HepG2 (cell line): ENCODE measurements around the gene DNAJB11. TPM values are rescaled to one million over a fixed set of nuclear protein-coding genes. Genes with fewer than 3 reads are reported as not detected.

Experiments
- CBX2 ChIP-seq, 2 experiments: fragments of 200-600 bp in 1 of 2; sonication (generic); formaldehyde crosslinking in 1 of 2; IDR thresholded peaks; 2 replicates each; pipeline versions ENCODE4 v1.7.0 to v1.8.1; 2018 to 2022; ENCODE audit warnings: low read depth in 2 of 2, low read length in 1 of 2, mild to moderate bottlenecking in 1 of 2, missing genetic modification reagents in 1 of 2
- GRHL1 ChIP-seq: sonication (generic); formaldehyde crosslinking; conservative IDR thresholded peaks from 2 replicates; pipeline ENCODE4 v1.8.0; 2022; ENCODE audit warnings: missing genetic modification reagents
- HMG20B ChIP-seq: conservative IDR thresholded peaks from 2 replicates; pipeline ENCODE4 v1.6.1; 2016; ENCODE audit warnings: missing genetic modification reagents, missing compliant biosample characterization
- HOXA5 ChIP-seq: sonication (generic); formaldehyde crosslinking; IDR thresholded peaks from 2 replicates; pipeline ENCODE4 v1.4.0; 2020; ENCODE audit warnings: missing genetic modification reagents
- JUN ChIP-seq: sonication (generic); formaldehyde crosslinking; IDR thresholded peaks from 2 replicates; pipeline ENCODE4 v1.4.0; 2020; ENCODE audit warnings: mild to moderate bottlenecking, missing genetic modification reagents
- KDM2A ChIP-seq: sonication (generic); formaldehyde crosslinking; IDR thresholded peaks from 2 replicates; pipeline ENCODE4 v1.4.0; 2020; ENCODE audit warnings: low read depth, missing genetic modification reagents, borderline replicate concordance
- MED8 ChIP-seq: sonication (generic); formaldehyde crosslinking; IDR thresholded peaks from 2 replicates; pipeline ENCODE4 v1.8.1; 2023; ENCODE audit warnings: mild to moderate bottlenecking, missing genetic modification reagents; ENCODE audit not compliant: insufficient replicate concordance
- RXRB ChIP-seq: IDR thresholded peaks from 2 replicates; pipeline ENCODE4 v1.6.1; 2016; ENCODE audit warnings: borderline replicate concordance, missing genetic modification reagents, missing compliant biosample characterization
- SOX13 ChIP-seq, 3 experiments: fragments of 450-650 bp in 1 of 3; sonication (generic) in 1 of 3; formaldehyde crosslinking in 1 of 3; IDR thresholded peaks in 2 of 3; conservative IDR thresholded peaks in 1 of 3; 2 replicates each; pipeline versions ENCODE4 v1.5.0 to v1.6.1; 2016 to 2020; ENCODE audit warnings: antibody characterized with exemption in 1 of 3, mild to moderate bottlenecking in 1 of 3, missing compliant biosample characterization in 1 of 3, missing genetic modification reagents in 1 of 3, moderate library complexity in 1 of 3
- ZMYM4 ChIP-seq: sonication (generic); formaldehyde crosslinking; IDR thresholded peaks from 2 replicates; pipeline ENCODE4 v1.8.1; 2023; ENCODE audit warnings: mild to moderate bottlenecking, missing genetic modification reagents
- ZNF503 ChIP-seq: sonication (generic); formaldehyde crosslinking; IDR thresholded peaks from 2 replicates; pipeline ENCODE4 v1.4.0; 2020; ENCODE audit warnings: missing genetic modification reagents
- ZNF513 ChIP-seq: sonication (generic); formaldehyde crosslinking; conservative IDR thresholded peaks from 2 replicates; pipeline ENCODE4 v1.5.0; 2020; ENCODE audit warnings: missing genetic modification reagents
- ZNF709 ChIP-seq: sonication (generic); formaldehyde crosslinking; IDR thresholded peaks from 2 replicates; pipeline ENCODE4 v1.5.0; 2020; ENCODE audit warnings: mild to moderate bottlenecking, missing genetic modification reagents
- polyA plus RNA-seq, 8 experiments: library from polyadenylated mRNA; depleted of rRNA in 3 of 8; stranded (reverse) in 7 of 8; unstranded in 1 of 8; fragments of >200 nt; fragmentation: Illumina TruSeq in 4 of 8; extraction: Trizol in 4 of 8; gene quantifications; 2 replicates each; pipeline versions ENCODE4 v1.2.1 to v1.2.3, GENCODE V29; 2011 to 2016; ENCODE audit warnings: low read depth in 4 of 8, missing spikeins in 1 of 8, mixed read lengths in 1 of 8; ENCODE audit not compliant: insufficient read depth in 1 of 8
- total RNA-seq, 5 experiments: library from RNA; depleted of rRNA; stranded (reverse); fragments of >200 nt; fragmentation: Illumina TruSeq; extraction: Trizol; gene quantifications; 2 replicates each; pipeline ENCODE4 v1.2.3, GENCODE V29; 2016; ENCODE audit warnings: low read depth in 1 of 5
- TF ChIP-seq, protein P1 (sequence below): IDR thresholded peaks from 2 replicates; pipeline ENCODE4 v1.6.1; 2012; ENCODE audit warnings: inconsistent platforms
- TF ChIP-seq, protein P2 (sequence below): sonication (generic); formaldehyde crosslinking; IDR thresholded peaks from 2 replicates; pipeline ENCODE4 v1.5.1; 2020; ENCODE audit warnings: missing genetic modification reagents, mild to moderate bottlenecking, borderline replicate concordance
- TF ChIP-seq, protein P3 (sequence below): sonication (generic); formaldehyde crosslinking; IDR thresholded peaks from 2 replicates; pipeline ENCODE4 v1.5.0; 2020; ENCODE audit warnings: mild to moderate bottlenecking, missing genetic modification reagents
- TF ChIP-seq, protein P4 (sequence below): sonication (generic); formaldehyde crosslinking; IDR thresholded peaks from 2 replicates; pipeline ENCODE4 v1.9.0; 2022; ENCODE audit warnings: low read depth, missing genetic modification reagents

DNAJB11 gene
- total and polyA plus RNA-seq, 2 of the 13 experiments (the other 11 are each of a cell fraction or from before 2014, with no cell fraction given), result 41.0 to 132 TPM

DNA sequence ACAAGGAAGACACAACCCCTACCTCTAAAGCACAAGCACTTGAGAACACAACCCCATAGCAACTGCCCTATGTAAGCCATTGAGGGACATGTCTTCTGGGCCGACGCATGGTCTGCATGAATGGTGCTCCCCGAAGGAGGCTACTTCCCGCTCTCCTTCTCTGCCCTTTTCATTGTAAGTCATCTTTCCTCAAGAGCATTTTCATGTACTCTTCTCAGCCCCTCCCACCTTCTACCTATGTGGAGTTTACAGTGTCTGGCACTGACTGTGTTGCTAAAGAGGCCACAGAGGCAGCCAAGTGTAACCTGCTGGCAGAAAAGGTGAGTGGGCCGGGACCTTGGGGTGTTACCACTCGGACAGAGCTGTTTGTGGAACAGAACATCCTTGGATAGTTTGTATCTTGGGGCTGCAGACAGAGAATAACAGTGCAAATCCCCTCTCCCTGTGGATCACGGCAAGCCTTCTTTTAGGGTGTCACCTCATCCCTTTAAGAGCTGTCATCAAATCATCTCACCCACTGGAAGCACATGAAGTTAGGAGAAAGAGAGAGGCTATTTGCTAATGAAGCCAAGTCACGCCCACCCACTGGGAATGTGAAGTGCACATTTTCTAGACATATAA is 47.9 kb downstream of the DNAJB11 start (continued):
- 0 out of 2 replicates have a peak, but pooled peaks have one; percentile 1 for TF ChIP-seq ZNF503 (CRISPR knock-in tag)
- TF ChIP-seq ZMYM4 (CRISPR knock-in tag), result peak; percentile 39; the same call in 1 of the 2 replicates
- no peak for TF ChIP-seq HMG20B
- TF ChIP-seq HOXA5 (CRISPR knock-in tag), result no peak
- TF ChIP-seq, protein P1, sequence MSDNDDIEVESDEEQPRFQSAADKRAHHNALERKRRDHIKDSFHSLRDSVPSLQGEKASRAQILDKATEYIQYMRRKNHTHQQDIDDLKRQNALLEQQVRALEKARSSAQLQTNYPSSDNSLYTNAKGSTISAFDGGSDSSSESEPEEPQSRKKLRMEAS, result no peak
- no peak for TF ChIP-seq KDM2A (CRISPR knock-in tag)
- TF ChIP-seq CBX2 (IDR thresholded peaks at IDR 0.05; ENCODE audit: low read depth, low read length), result no peak
- TF ChIP-seq CBX2 (CRISPR knock-in tag; IDR thresholded peaks at IDR 0.05; ENCODE audit: low read depth), result no peak
- TF ChIP-seq ZNF709 (CRISPR knock-in tag), result no peak; the same call in 1 of the 2 replicates
- TF ChIP-seq SOX13 (IDR thresholded peaks at IDR 0.05), result no peak
- no peak for TF ChIP-seq SOX13 (CRISPR knock-in tag; conservative IDR thresholded peaks at IDR 0.05 in 1 of 2, IDR thresholded peaks at IDR 0.05 in 1 of 2)
- TF ChIP-seq JUN (CRISPR knock-in tag), result no peak
- no peak; the same call in 1 of the 2 replicates for TF ChIP-seq RXRB (CRISPR knock-in tag)
- TF ChIP-seq MED8 (CRISPR knock-in tag), result no peak
- no peak for TF ChIP-seq ZNF513
- TF ChIP-seq, protein P2, sequence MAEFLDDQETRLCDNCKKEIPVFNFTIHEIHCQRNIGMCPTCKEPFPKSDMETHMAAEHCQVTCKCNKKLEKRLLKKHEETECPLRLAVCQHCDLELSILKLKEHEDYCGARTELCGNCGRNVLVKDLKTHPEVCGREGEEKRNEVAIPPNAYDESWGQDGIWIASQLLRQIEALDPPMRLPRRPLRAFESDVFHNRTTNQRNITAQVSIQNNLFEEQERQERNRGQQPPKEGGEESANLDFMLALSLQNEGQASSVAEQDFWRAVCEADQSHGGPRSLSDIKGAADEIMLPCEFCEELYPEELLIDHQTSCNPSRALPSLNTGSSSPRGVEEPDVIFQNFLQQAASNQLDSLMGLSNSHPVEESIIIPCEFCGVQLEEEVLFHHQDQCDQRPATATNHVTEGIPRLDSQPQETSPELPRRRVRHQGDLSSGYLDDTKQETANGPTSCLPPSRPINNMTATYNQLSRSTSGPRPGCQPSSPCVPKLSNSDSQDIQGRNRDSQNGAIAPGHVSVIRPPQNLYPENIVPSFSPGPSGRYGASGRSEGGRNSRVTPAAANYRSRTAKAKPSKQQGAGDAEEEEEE (CRISPR knock-in tag), result 0 out of 2 replicates have a peak, but pooled peaks have one; percentile 20
- TF ChIP-seq, protein P3, sequence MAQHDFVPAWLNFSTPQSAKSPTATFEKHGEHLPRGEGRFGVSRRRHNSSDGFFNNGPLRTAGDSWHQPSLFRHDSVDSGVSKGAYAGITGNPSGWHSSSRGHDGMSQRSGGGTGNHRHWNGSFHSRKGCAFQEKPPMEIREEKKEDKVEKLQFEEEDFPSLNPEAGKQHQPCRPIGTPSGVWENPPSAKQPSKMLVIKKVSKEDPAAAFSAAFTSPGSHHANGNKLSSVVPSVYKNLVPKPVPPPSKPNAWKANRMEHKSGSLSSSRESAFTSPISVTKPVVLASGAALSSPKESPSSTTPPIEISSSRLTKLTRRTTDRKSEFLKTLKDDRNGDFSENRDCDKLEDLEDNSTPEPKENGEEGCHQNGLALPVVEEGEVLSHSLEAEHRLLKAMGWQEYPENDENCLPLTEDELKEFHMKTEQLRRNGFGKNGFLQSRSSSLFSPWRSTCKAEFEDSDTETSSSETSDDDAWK (CRISPR knock-in tag), result no peak
- TF ChIP-seq, protein P4, sequence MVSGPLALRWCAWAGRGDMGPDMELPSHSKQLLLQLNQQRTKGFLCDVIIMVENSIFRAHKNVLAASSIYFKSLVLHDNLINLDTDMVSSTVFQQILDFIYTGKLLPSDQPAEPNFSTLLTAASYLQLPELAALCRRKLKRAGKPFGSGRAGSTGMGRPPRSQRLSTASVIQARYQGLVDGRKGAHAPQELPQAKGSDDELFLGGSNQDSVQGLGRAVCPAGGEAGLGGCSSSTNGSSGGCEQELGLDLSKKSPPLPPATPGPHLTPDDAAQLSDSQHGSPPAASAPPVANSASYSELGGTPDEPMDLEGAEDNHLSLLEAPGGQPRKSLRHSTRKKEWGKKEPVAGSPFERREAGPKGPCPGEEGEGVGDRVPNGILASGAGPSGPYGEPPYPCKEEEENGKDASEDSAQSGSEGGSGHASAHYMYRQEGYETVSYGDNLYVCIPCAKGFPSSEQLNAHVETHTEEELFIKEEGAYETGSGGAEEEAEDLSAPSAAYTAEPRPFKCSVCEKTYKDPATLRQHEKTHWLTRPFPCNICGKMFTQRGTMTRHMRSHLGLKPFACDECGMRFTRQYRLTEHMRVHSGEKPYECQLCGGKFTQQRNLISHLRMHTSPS, result no peak
- TF ChIP-seq GRHL1 (CRISPR knock-in tag), result no peak
